Caki2 (cell line): ENCODE data around the gene SGO2. TPM values are rescaled to one million over a fixed set of nuclear protein-coding genes. Genes with fewer than 3 reads are reported as not detected.
"Not testable (repeated sequence)": the region's sequence is repeated elsewhere in the genome, so short reads cannot be mapped to it uniquely, and the experiment has no call there.

Experiments
- DNase-seq: peaks from one replicate; pipeline ENCODE4 v3.0.0-alpha.2; 2015; ENCODE audit warnings: low read depth
- in situ Hi-C: cut with HindIII; loops from 2 replicates; pipeline ENCODE4 v1.10.0; 2016; ENCODE audit warnings: low sequenced_read_pairs, low pct_unique_long_range_greater_than_20kb, mixed read lengths
- total RNA-seq: library from RNA; depleted of rRNA; stranded (reverse); fragments of >200 nt; shearing (Covaris generic); gene quantifications from 2 replicates; pipeline ENCODE4 v1.2.3, GENCODE V29; 2014; ENCODE audit warnings: low replicate concordance

The SGO2 gene
- total RNA-seq, 1 experiment from 2014 or later: 7.1 TPM

GRCh38 chr2:200507179-200507578 is 18.8 kb upstream of the SGO2 start:
- no peak for DNase-seq
- in situ Hi-C loops: no loop called here

- no peak for DNase-seq
- in situ Hi-C loops: no loop called here
Observed at GRCh38 chr2:200509235-200509611, 16.8 kb upstream of the SGO2 start.

- in situ Hi-C loops: no loop called here
- DNase-seq: peak; percentile 87
Observed at GRCh38 chr2:200509612-200510433, 16.2 kb upstream of the SGO2 start, which contains the start of gene KCTD18. Gene KCTD18, minus strand, starts transcription at chr2:200510068. Its CDS starts 3,052 bp downstream, at chr2:200507016.

GRCh38 chr2:200515155-200515554 is 10.9 kb upstream of the SGO2 start:
- DNase-seq: no peak
- in situ Hi-C loops: no loop called here

- in situ Hi-C loops: no loop called here
- no peak for DNase-seq
Observed at GRCh38 chr2:200523158-200523557, 2.8 kb upstream of the SGO2 start.

- in situ Hi-C loops: no loop called here
- DNase-seq: no peak
Observed at GRCh38 chr2:200523604-200524003, 2.4 kb upstream of the SGO2 start.

GRCh38 chr2:200525066-200525465 is 941 bp upstream of the SGO2 start:
- DNase-seq: no peak
- in situ Hi-C loops: no loop called here

GRCh38 chr2:200525551-200525881 is 491 bp upstream of the SGO2 start:
- DNase-seq: no peak
- in situ Hi-C loops: no loop called here

- in situ Hi-C loops: no loop called here
- no peak for DNase-seq
Observed at GRCh38 chr2:200528228-200528627, 2.2 kb downstream of the SGO2 start.

GRCh38 chr2:200533754-200534153 is 7.7 kb downstream of the SGO2 start:
- no peak for DNase-seq
- in situ Hi-C loops: no loop called here

- no peak for DNase-seq
- in situ Hi-C loops: no loop called here
Observed at GRCh38 chr2:200534572-200534971, 8.6 kb downstream of the SGO2 start.

- in situ Hi-C loops: no loop called here
- DNase-seq: no peak
Observed at GRCh38 chr2:200538139-200538538, 12.1 kb downstream of the SGO2 start.

GRCh38 chr2:200540793-200541192 is 14.8 kb downstream of the SGO2 start:
- in situ Hi-C loops: no loop called here
- DNase-seq: no peak

- in situ Hi-C loops, DNase-seq: not testable (repeated sequence)
Observed at GRCh38 chr2:200566596-200566995, 40.6 kb downstream of the SGO2 start.

- in situ Hi-C loops: no loop called here
- no peak for DNase-seq
Observed at GRCh38 chr2:200567932-200568331, 41.9 kb downstream of the SGO2 start.

- in situ Hi-C loops: no loop called here
- DNase-seq: no peak
Observed at GRCh38 chr2:200575957-200576356, 50.0 kb downstream of the SGO2 start.

- in situ Hi-C loops: no loop called here
- DNase-seq: no peak
Observed at GRCh38 chr2:200577027-200577426, 51.0 kb downstream of the SGO2 start.

GRCh38 chr2:200578778-200579177 is 52.8 kb downstream of the SGO2 start:
- in situ Hi-C loops: no loop called here

GRCh38 chr2:200584639-200585038 is 58.6 kb downstream of the SGO2 start:
- no peak for DNase-seq
- in situ Hi-C loops: no loop called here

More at GRCh38 chr2:200578778-200579177, 52.8 kb downstream of the SGO2 start:
- DNase-seq: peak; percentile 18

GRCh38 chr2:200585340-200585729 is 59.3 kb downstream of the SGO2 start:
- in situ Hi-C loops: no loop called here
- DNase-seq: no peak
